ENCODE data around the gene PHPT1.
"Not testable (repeated sequence)": the region's sequence is repeated elsewhere in the genome, so short reads cannot be mapped to it uniquely, and the experiment has no call there.

PHPT1 gene

DNA sequence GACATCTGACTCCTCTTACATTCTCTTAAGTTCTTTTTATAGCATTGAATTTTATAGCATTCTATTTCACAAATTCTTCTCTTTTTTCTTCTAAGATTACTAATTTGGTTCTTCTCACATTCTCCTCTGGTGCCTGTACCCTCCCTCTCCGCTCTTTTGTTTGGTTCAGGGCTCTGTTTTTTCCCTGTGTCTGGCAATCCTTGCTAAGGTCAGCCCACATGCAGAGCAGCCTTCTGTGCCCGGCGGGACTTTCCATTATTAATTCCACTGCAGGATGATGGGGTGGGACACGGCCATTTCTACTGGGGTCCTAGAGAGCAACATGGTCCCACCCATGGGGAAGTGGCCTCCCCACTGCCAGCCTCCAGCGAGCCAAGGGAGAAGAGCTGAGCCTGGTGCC is 27.3 kb downstream of the PHPT1 start:
- DNase-seq (ENCODE audit: extremely low spot score) = no peak
- no peak for TF ChIP-seq ARNT (IDR thresholded peaks at IDR 0.05)
- TF ChIP-seq, protein P1, sequence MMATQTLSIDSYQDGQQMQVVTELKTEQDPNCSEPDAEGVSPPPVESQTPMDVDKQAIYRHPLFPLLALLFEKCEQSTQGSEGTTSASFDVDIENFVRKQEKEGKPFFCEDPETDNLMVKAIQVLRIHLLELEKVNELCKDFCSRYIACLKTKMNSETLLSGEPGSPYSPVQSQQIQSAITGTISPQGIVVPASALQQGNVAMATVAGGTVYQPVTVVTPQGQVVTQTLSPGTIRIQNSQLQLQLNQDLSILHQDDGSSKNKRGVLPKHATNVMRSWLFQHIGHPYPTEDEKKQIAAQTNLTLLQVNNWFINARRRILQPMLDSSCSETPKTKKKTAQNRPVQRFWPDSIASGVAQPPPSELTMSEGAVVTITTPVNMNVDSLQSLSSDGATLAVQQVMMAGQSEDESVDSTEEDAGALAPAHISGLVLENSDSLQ (IDR thresholded peaks at IDR 0.05) = no peak
- TF ChIP-seq BHLHE40 (IDR thresholded peaks at IDR 0.05; ENCODE audit: borderline replicate concordance) = no peak
- TF ChIP-seq TARDBP (IDR thresholded peaks at IDR 0.05) = no peak
- no peak for TF ChIP-seq L3MBTL2 (conservative IDR thresholded peaks at IDR 0.05)
- TF ChIP-seq FOXM1 (IDR thresholded peaks at IDR 0.05; ENCODE audit: borderline replicate concordance) = no peak
- TF ChIP-seq FOXA1 (IDR thresholded peaks at IDR 0.05) = no peak
- TF ChIP-seq HDGF (IDR thresholded peaks at IDR 0.05; ENCODE audit: borderline replicate concordance) = no peak
- TF ChIP-seq ZNF384 (IDR thresholded peaks at IDR 0.05) = no peak
- no peak for TF ChIP-seq ELF4 (IDR thresholded peaks at IDR 0.05)
- CTCF ChIA-PET = no interaction called here
- POLR2A ChIA-PET = no interaction called here

DNA sequence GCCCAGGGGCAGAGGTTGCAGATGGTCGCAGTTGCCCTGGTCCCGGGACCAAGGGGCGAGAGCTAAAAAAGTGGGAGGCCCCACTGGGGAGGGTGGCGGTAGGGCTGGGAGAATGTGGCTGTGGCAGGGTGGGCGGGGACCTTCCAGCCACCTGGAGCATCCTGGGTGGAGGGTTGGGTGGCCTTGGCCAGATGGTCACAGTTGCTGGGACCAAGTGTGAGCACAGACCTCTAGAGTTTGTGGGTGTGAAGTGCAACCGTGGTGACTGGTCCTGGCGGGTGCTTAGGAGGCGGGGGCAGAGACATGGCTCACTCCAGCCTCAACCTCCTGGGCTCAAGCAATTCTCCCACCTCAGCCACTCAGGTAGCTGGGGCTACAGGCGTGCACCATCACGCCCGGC is 31.4 kb downstream of the PHPT1 start:
- POLR2A ChIA-PET = no interaction called here
- CTCF ChIA-PET = no interaction called here
- TF ChIP-seq L3MBTL2 (conservative IDR thresholded peaks at IDR 0.05) (no peak), CTBP1 (IDR thresholded peaks at IDR 0.05; ENCODE audit: borderline replicate concordance) (no peak), FOXK2 (IDR thresholded peaks at IDR 0.05) (no peak), ELF4 (IDR thresholded peaks at IDR 0.05) (no peak), HDGF (IDR thresholded peaks at IDR 0.05; ENCODE audit: borderline replicate concordance) (no peak), ZNF384 (IDR thresholded peaks at IDR 0.05) (no peak), FOXA1 (IDR thresholded peaks at IDR 0.05) (no peak), BHLHE40 (IDR thresholded peaks at IDR 0.05; ENCODE audit: borderline replicate concordance) (no peak)
- TF ChIP-seq, protein P1 (IDR thresholded peaks at IDR 0.05) = no peak
- no peak for DNase-seq (ENCODE audit: extremely low spot score)

DNA sequence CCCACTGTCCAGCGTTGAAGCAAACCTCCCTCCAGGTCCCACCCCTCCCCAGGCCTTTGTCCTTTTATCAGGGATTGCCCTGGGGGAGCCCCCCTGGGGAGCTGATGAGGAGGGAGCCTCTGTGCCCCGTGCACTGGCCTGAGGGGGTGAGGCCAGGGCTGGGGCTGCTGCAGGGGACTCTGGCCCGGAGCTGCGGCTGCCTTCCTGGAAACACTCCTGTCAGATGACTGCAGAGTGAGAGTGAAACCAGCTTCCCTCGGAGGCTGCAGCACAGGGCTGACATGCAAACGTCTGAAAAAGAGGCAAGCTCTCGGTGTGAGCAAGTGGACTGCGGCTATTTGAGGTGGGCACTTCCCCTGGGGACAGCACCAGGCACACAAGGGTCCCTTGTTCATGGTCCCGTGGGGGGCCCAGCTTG is 32.5 kb downstream of the PHPT1 start:
- ChIA-PET CTCF (no interaction called here), POLR2A (interaction anchor here (1.0 to 1.1 kb wide), 3 partner anchors 14 to 35 kb away, joined by 3 to 5 read pairs (median 3); no protein-coding TSS in a partner anchor)
- TF ChIP-seq ELF4 (IDR thresholded peaks at IDR 0.05) (no peak), SP1 (IDR thresholded peaks at IDR 0.05) (no peak), CTBP1 (IDR thresholded peaks at IDR 0.05; ENCODE audit: borderline replicate concordance) (no peak), NFRKB (IDR thresholded peaks at IDR 0.05) (no peak), FOXM1 (IDR thresholded peaks at IDR 0.05; ENCODE audit: borderline replicate concordance) (no peak), ARNT (IDR thresholded peaks at IDR 0.05) (no peak), BHLHE40 (IDR thresholded peaks at IDR 0.05; ENCODE audit: borderline replicate concordance) (no peak)
- TF ChIP-seq, protein P1 (IDR thresholded peaks at IDR 0.05) = no peak
- no peak for DNase-seq (ENCODE audit: extremely low spot score)

DNA sequence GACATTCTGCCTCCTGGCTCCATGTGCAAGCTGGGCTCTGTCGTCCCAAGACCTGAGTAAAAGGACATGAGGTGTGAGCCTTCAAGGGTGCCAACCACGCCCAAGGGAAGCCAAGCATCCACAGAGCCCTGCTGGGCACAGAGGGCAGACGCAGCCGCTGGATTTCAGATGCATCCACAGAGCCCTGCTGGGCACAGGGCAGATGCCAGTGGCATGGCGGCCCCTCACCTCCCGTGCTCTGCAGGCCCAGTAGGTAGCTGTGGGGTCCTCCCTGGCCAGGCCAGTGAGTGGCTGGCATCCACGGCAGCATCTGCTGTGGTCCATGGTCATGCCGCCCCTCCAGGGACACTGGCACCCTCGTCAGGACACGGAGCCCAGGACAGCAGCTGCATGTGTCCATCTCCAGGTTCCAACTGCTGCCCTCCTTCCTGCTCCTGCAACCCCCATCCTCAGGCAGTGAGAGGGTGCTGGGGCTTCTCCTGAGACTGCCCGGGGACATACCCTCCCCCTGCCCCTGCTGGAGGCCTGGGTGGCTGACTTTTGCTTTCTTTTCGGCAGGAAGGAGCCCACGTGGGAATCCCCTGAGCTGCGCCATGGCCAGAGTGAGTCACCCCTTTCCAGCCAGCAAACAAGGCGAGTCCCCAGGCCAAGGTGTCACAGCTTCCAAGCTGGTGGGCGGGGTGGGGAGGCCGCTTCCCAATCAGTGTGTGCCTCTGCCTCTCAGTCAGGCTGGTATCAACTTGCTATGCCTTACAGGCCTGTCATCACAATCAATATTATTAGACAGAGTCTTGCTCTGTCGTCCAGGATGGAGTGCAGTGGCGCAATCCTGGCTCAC is 33.1 kb downstream of the PHPT1 start:
- no peak for TF ChIP-seq L3MBTL2 (conservative IDR thresholded peaks at IDR 0.05)
- POLR2A ChIA-PET = interaction anchor here (0.9 to 1.1 kb wide), 4 partner anchors 14 to 35 kb away, joined by 3 to 5 read pairs (median 3); partner anchors contain the start of gene EDF1
- CTCF ChIA-PET = no interaction called here
- DNase-seq (ENCODE audit: extremely low spot score) = no peak

DNA sequence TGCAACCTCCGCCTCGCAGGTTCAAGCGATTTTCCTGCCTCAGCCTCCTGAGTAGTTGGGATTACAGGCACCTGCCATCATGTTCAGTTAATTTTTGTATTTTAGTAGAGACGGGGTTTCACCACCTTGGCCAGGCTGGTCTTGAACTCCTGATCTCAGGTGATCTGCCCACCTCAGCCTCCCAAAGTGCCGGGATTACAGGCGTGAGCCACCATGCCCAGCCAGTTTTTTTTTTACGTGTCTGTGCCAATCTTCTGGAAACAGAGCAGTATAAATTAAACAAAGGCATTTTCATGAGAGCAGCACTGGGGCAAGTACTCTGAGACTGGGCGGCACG is 33.7 kb downstream of the PHPT1 start:
- CTCF ChIA-PET; DNase-seq (ENCODE audit: extremely low spot score): not testable (repeated sequence)
- POLR2A ChIA-PET = interaction anchor here (0.9 kb wide), 1 partner anchor 17 kb away, joined by 3 read pairs; the partner anchor contains the start of gene EDF1

DNA sequence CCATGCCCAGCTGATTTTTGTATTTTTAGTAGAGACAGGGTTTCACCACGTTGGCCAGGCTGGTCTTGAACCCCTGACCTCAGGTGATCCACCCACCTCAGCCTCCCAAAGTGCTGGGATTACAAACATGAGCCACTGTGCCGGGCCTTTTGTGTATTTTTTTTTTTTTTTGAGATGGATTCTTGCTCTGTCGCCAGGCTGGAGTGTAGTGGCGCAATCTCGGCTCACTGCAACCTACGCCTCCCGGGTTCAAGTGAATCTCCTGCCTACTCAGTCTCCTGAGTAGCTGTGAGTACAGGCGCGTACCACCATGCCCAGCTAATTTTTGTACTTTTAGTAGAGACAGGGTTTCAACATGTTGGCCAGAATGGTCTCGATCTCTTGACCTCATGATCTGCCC is 34.5 kb downstream of the PHPT1 start:
- DNase-seq (ENCODE audit: extremely low spot score); CTCF ChIA-PET; POLR2A ChIA-PET: not testable (repeated sequence)

DNA sequence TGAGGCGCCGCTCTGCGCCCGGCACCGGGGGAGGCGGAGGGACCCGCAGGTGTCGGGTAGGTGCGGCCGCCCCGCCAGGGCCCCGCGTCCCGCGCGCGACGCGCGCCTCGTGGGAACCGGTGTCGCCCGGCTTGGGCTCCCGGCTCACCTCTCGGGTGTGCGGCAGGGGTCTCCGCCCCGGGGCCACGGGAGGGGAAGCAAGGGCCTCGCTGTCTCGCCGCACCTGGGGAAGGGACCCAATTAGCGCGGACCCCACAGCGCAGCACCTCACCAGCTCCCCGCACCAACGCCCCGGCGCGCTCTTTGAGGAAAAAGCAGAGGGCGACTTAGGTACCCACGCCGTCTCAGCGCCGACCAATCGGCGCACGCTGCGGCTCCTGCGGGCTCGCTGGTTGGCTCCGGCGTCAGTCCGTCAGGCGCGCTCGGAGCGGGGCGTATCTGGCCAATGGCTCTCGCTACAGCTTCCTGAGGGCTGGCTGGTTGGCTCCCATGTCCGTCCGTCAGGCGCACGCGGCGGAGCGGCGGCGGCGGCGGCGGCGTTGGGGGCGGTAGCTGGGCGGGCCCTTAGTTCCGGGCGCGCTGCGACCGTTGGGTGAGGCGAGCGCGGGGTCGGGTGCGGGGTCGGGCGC is 36.9 kb downstream of the PHPT1 start, which contains the start of gene TRAF2:
TRAF2 (plus strand) TSS at position 567 of the 629 bp plus-strand sequence. CDS start 12,225 bp downstream, outside the sequence.
- ChIA-PET CTCF (interaction anchor here (0.8 kb wide), 1 partner anchor 101 kb away, joined by 4 read pairs; no protein-coding TSS in a partner anchor), POLR2A (interaction anchor here (0.7 to 1.4 kb wide), 9 partner anchors 9 to 158 kb away, joined by 3 to 5 read pairs (median 3); partner anchors contain the start of gene EDF1)
- DNase-seq (ENCODE audit: extremely low spot score) = peak; percentile 100
- TF ChIP-seq NFRKB (IDR thresholded peaks at IDR 0.05) = no peak
- no peak for TF ChIP-seq SUZ12 (IDR thresholded peaks at IDR 0.05)
- TF ChIP-seq FOXM1 (IDR thresholded peaks at IDR 0.05; ENCODE audit: borderline replicate concordance) = peak; percentile 14; the same call in 1 of the 2 replicates
- TF ChIP-seq, protein P1 (IDR thresholded peaks at IDR 0.05) = peak; percentile 100
- TF ChIP-seq CTBP1 (IDR thresholded peaks at IDR 0.05; ENCODE audit: borderline replicate concordance) = no peak
- TF ChIP-seq HDGF (IDR thresholded peaks at IDR 0.05; ENCODE audit: borderline replicate concordance) = no peak
- no peak for TF ChIP-seq BHLHE40 (IDR thresholded peaks at IDR 0.05; ENCODE audit: borderline replicate concordance)
- no peak for TF ChIP-seq SP1 (IDR thresholded peaks at IDR 0.05)
- TF ChIP-seq FOXK2 (IDR thresholded peaks at IDR 0.05) = no peak
- TF ChIP-seq TARDBP (IDR thresholded peaks at IDR 0.05) = no peak
- TF ChIP-seq ZNF384 (IDR thresholded peaks at IDR 0.05) = no peak
- TF ChIP-seq ARNT (IDR thresholded peaks at IDR 0.05) = no peak
- peak; percentile 70 for TF ChIP-seq L3MBTL2 (conservative IDR thresholded peaks at IDR 0.05)
